HG03060 (cell line): ENCODE measurements around the gene SNORC.

Experiments used
- ATAC-seq: cut with Tn5 transposase; IDR thresholded peaks from one replicate; pipeline ENCODE4 v1.9.1; 2021; ENCODE audit warnings: low read depth, moderate number of reproducible peaks; ENCODE audit not compliant: unreplicated experiment

The SNORC gene

GRCh38 chr2:232866104-232866503 lies 4.0 kb upstream of the SNORC start:
- ATAC-seq: no peak

- no peak for ATAC-seq
These were observed 686 bp upstream of the SNORC start for GRCh38 chr2:232869138-232870017.

DNA sequence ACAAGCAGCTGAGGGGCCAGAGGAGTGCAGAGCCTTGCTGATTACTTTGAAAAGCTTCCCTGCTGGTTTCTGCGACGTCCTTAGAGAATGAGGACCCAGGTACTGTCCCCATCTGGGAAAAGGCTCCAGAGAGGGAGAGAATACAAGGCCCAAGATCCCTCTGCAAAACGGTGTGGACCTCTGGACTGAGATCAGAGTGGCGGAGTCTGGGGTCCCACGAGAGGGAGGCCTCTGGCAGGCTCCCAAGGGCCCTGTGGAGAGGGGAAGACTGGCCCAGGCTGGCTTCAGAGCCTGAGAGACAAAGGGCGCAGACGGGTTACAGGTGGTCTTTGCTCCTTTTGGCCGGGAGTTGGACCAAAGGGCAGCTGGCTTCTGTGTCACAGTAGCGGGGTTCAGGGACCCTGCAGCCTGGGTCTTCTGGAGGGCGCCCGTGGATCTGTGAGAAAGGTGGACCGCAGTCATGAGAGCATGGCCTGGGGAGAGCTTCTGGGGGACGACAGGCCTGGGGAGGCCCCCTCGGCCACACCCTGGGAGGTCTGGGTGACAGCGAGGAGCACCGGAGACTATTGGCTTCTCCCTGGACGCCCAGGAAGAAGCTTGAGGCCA lies 805 bp downstream of the SNORC start:
- ATAC-seq: no peak

GRCh38 chr2:232871418-232871834 lies 1.4 kb downstream of the SNORC start:
- ATAC-seq: no peak

DNA sequence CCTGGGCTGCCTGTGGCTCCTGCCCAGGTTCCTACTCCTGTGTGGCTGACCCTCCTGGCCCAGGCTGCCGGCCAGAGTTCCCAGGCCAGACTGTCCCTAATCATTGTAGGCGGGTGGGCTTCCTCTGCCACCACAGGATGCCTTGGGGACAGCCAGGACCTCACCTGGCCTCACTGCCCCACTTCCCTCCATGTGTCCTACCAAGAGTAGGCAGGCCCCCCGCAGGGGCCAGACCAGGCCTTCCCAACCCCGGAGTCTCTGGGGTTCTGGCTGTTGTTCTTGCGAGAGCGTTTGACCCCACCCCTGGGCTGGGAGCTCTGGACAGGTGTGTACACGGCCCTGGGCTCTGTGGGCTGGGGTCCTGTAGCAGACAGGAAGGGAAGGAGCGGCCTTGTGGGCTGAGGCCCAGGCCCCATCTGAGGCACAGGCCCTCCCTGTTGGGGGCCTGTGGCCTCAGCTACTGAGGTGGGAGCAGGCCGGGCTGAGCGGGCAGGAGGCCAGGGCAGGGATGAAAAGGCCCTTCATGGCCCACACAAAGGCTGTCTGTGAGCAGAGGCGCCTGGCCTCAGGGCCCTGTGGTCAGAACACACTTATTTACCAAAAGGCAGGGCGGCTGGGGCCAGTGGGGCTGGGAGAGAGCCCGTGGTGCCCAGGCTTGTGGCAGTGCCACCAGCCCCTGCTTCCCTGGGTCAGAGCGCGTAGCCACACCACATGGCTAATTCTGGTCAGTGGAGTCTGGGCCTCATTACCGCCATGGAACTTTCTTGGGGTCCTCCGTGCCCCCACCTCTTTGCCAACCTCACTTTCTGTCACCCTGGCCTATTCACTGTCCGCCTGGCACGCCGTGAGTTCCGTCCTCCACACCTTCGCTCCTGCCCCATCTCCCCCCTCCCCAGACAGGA lies 2.0 kb downstream of the SNORC start:
- no peak for ATAC-seq

- no peak for ATAC-seq
These were observed 2.8 kb downstream of the SNORC start for GRCh38 chr2:232872826-232873225.

GRCh38 chr2:232873292-232873908 lies 3.3 kb downstream of the SNORC start:
- ATAC-seq: no peak

DNA sequence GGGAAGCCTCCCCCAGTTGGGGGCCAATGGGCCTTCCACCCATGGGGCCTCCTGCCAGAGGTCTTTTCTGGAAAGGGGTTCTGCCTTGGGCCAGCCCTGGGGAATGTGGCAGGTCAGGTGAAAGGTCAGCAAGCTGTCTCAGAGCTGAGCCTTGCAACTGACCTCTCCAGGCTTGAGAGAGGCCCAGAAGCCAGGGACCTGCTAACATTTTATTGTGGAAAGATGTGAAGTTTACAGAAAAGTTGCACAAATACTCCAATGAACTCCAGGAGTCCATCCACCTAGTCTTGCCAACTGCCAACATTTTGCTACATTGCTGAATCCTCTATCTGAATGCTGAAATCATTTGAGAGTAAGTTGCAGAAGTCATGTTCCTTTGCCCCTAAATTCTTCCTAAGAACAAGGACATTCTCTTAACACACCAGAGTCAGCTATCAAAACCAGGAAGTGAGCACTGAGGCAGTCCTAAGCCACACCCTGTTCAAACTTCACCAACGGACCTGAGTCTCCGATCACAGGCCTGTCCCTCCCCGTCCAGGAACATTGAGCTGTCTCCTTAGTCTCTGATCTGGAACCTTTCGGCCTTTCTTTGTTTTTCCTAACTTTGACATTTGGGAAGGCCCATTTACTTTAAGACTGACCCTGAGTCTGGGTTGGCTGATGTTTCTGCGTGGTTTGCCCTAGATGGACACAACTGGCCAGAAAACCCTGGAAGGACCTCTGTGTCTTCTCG lies 4.0 kb downstream of the SNORC start:
- ATAC-seq: no peak

DNA sequence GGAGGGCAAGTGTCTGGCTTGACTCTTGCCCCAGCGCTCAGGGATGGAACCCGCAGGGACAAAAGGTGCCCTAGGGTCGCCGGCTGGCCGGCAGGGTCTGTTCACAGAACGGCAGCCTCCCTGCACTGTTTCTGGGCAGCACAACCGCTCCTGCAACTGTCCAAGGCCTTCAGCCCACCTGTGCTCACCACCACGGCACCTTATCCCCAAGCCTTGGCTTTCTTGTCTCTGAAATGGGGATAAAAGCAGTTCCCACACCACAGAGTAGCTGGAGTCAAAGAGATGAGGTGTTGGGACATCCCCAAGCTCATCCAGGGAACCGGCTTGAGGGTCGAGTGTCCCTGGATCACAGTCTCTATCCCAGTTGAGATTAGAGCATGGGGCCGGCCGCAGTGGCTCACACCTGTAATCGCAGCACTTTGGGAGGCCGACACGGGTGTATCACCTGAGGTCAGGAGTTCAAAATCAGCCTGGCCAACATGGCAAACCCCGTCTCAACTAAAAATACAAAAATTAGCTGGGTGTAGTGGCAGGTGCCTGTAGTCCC lies 4.7 kb downstream of the SNORC start:
- ATAC-seq: no peak

GRCh38 chr2:232875256-232876121 lies 5.4 kb downstream of the SNORC start:
- no peak for ATAC-seq

GRCh38 chr2:232876161-232876977 lies 6.3 kb downstream of the SNORC start:
- ATAC-seq: no peak

- no peak for ATAC-seq
These were observed 6.9 kb downstream of the SNORC start for GRCh38 chr2:232876978-232877441.

GRCh38 chr2:232877940-232878511 lies 8.0 kb downstream of the SNORC start:
- ATAC-seq: no peak

- ATAC-seq: no peak
These were observed 9.0 kb downstream of the SNORC start for GRCh38 chr2:232878855-232879617.

DNA sequence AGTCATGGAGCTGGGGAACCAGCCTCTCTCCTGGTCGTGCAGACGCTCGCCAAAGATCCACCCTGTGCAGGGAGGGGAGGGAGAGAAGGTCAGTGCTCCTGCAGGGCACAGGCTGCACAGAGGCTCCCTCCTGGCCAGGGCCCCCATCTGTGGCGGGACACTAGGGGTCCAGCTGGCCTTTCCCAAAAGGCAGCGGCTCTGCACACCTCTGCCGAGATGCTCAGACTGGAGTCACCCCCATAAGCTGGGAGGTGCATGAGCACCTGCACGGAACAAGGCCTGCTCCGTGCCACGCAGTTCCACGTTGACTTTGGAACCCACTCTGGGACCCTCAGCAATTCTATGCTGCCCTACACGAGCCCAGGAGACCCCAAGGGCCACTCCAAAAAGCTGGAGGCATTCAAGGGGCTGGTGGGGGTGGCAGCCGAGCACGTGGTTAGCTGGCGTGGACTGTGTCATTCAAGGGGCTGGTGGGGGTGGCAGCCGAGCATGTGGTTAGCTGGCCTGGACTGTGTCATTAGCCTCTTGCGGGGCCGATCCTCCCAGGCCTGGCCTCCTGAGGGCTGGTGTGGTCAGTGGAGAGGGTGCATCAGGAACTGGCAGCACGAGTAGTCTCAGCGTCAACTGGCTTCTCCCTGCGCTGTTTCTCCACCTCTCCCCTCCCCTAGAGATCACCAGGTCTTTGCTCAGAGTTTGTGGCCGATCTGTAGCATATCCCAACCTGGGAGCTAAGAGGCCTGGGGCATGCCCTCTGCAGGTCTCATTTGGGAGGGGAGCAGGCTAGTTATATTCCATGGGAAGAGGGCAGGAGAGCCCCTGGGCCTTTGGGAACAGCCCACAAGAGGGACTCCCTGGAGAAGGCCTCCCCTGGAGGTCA lies 9.8 kb downstream of the SNORC start:
- no peak for ATAC-seq
